Measurements from ENCODE around the gene VAC14.

- TF ChIP-seq POLR2A (IDR thresholded peaks at IDR 0.05) (no peak), CTCF (IDR thresholded peaks at IDR 0.05) (no peak)
Measured at GRCh38 chr16:70734522-70735095, 66.3 kb downstream of the VAC14 start.

Measured in Peyer's patch (tissue), 4 donors.